Kidney (tissue), 14 donors: ENCODE measurements around the gene AADACL3. TPM values are rescaled to one million over a fixed set of nuclear protein-coding genes. Genes with fewer than 3 reads are reported as not detected.
"Not testable (repeated sequence)": the region's sequence is repeated elsewhere in the genome, so short reads cannot be mapped to it uniquely, and the experiment has no call there.

Experiments
- DNase-seq, 5 donors: peaks; one replicate each; pipeline ENCODE4 v3.0.0-alpha.2; 2013 to 2020
- FAIRE-seq: peaks from 2 replicates; lab custom pipeline; 2012; peaks lifted over from hg19 to GRCh38; lab: Jason Lieb, UNC
- H3K27ac ChIP-seq, 2 donors: one replicate each; pipeline ENCODE4 v1.7.0; 2013; ENCODE audit warnings: low read depth in 2 of 2, low read length in 2 of 2, inconsistent platforms in 1 of 2
- H3K27me3 ChIP-seq: one replicate; pipeline ENCODE4 v1.7.1; 2013; ENCODE audit warnings: low read length, inconsistent platforms; ENCODE audit not compliant: control insufficient read depth, insufficient read depth
- H3K36me3 ChIP-seq, 3 donors: one replicate each; pipeline versions ENCODE4 v1.7.0 to v1.7.1; 2013; ENCODE audit warnings: low read length in 3 of 3, control low read depth in 1 of 3, inconsistent platforms in 1 of 3; ENCODE audit not compliant: insufficient read depth in 3 of 3, control insufficient read depth in 2 of 3
- H3K4me1 ChIP-seq, 3 donors: one replicate each; pipeline versions ENCODE4 v1.7.0 to v1.7.1; 2013; ENCODE audit warnings: low read length in 3 of 3, inconsistent platforms in 1 of 3, low read depth in 1 of 3; ENCODE audit not compliant: control insufficient read depth in 2 of 3, insufficient read depth in 2 of 3
- H3K4me3 ChIP-seq, 3 donors: one replicate each; pipeline versions ENCODE4 v1.7.0 to v1.8.1; 2013; ENCODE audit warnings: low read length in 3 of 3, control low read depth in 1 of 3, inconsistent platforms in 1 of 3
- H3K9ac ChIP-seq, 3 donors: one replicate each; pipeline versions ENCODE4 v1.7.0 to v1.7.1; 2013; ENCODE audit warnings: low read length in 3 of 3, control low read depth in 1 of 3, inconsistent platforms in 1 of 3
- H3K9me3 ChIP-seq, 3 donors: one replicate each; pipeline versions ENCODE4 v1.7.0 to v1.7.1; 2013; ENCODE audit warnings: low read length in 3 of 3, control low read depth in 1 of 3, inconsistent platforms in 1 of 3; ENCODE audit not compliant: control insufficient read depth in 2 of 3, insufficient read depth in 1 of 3
- CTCF ChIP-seq: IDR thresholded peaks from 3 replicates; pipeline ENCODE4 v1.5.1; 2012; ENCODE audit warnings: mild to moderate bottlenecking, moderate library complexity, borderline replicate concordance; ENCODE audit not compliant: insufficient read depth; ENCODE audit errors: extremely low read depth
- intact Hi-C: fragments of 100-400 bp; cut with DNase I; formaldehyde crosslinking; loops from one replicate; pipeline ENCODE4 v1.11.1; 2022
- polyA plus RNA-seq: library from polyadenylated mRNA; stranded (reverse); fragments of 350-450 nt; fragmentation: Illumina TruSeq; extraction: RNeasy Lipid Tissue Mini Kit (QIAGEN cat#74804); gene quantifications from one replicate; pipeline ENCODE4 v1.2.3, GENCODE V29; 2014; ENCODE audit warnings: low read depth, low replicate concordance; ENCODE audit not compliant: insufficient read depth
- total RNA-seq: library from RNA; stranded (reverse); fragmentation: NEBNext Ultra II Directional; extraction: Animal tissue kit (Norgen Biotek cat#: 25700); gene quantifications from one replicate; pipeline ENCODE4 v1.2.1, GENCODE V29; 2021
- donor health status: control.
- donor health status: control.
- donor health status: control.
- donor health status: control.
- donor health status: control.
- donor health status: DM: yes; HTN: yes; CAD: no.
- donor health status: Normal renal cell carcinoma (clear cell type).

AADACL3 gene
- total and polyA plus RNA-seq, 2 donors from 2014 or later, result not detected

GRCh38 chr1:12717301-12717838 lies 1.5 kb downstream of the AADACL3 start:
- Histone ChIP-seq H3K4me1 (no peaks in the 10 kb centered on the region), H3K27me3 (no peaks in the 10 kb centered on the region), H3K4me3 (no peak overlapping the region), H3K9me3 (no peaks in the 10 kb centered on the region), H3K36me3 (no peaks in the 10 kb centered on the region), H3K27ac (no peak overlapping the region), H3K9ac (no peak overlapping the region)
- no peak for FAIRE-seq
- intact Hi-C loops, result no loop called here
- DNase-seq, result no peak
- TF ChIP-seq CTCF, result no peak

DNA sequence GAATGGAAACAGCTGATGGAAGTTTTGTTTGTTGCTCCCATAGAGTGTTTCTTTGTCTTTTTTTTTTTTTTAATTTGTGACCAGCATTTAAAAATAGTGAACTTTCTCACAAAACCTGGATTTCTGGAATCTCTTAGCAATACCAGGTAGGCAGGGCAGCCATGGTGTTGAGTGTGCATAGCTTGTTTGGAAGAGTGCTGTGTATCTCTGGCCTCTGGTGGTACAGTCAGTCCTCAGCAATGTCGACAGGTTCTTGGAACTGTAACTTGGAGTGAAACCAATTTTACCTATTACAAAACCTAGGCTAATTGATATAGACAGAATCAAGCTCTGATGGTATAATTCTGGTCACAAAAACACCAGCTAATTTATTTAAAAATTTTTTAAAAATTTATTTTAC lies 6.7 kb downstream of the AADACL3 start:
- FAIRE-seq (no peak), DNase-seq (no peak)
- intact Hi-C loops, result no loop called here
- Histone ChIP-seq H3K4me3 (no peak overlapping the region), H3K9ac (no peak overlapping the region), H3K9me3 (no peaks in the 10 kb centered on the region), H3K27ac (no peak overlapping the region), H3K27me3 (no peaks in the 10 kb centered on the region), H3K4me1 (no peaks in the 10 kb centered on the region), H3K36me3 (no peaks in the 10 kb centered on the region)
- no peak for TF ChIP-seq CTCF

GRCh38 chr1:12728391-12728790 lies 12.5 kb downstream of the AADACL3 start:
- FAIRE-seq (no peak), DNase-seq (no peak)
- intact Hi-C loops, result no loop called here
- no peak for TF ChIP-seq CTCF
- H3K4me1 ChIP-seq, result no peaks in the 10 kb centered on the region
- H3K27me3 ChIP-seq, result no peaks in the 10 kb centered on the region
- no peak overlapping the region for H3K4me3 ChIP-seq
- H3K27ac ChIP-seq, result no peak overlapping the region
- no peak overlapping the region for H3K9ac ChIP-seq
- no peaks in the 10 kb centered on the region for H3K36me3 ChIP-seq
- H3K9me3 ChIP-seq, result peaks cover 0 to 6% (median 2%) of the 10 kb centered on the region in 3 donors

DNA sequence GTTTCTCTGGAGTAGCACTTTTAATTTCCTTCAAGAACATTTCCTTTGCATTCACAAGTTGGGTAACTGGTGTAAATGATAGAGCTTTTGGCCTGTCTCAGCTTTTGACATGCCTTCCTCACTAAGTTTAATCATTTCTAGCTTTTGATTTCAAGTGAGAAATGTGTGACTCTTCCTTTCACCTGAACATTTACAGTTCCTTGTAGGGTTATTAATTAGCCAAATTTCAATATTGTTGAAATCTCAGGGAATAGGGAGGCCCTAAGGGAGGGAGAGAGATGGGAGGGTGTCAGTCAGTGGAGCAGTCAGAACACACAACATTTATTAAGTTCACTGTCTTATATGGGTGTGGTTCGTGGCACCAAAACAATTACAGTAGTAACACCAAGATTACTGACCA lies 14.2 kb downstream of the AADACL3 start:
- Histone ChIP-seq H3K27ac (no peak overlapping the region), H3K36me3 (no peaks in the 10 kb centered on the region), H3K9me3 (peaks cover 0 to 6% (median 2%) of the 10 kb centered on the region in 3 donors), H3K9ac (no peak overlapping the region), H3K4me3 (no peak overlapping the region), H3K27me3 (no peaks in the 10 kb centered on the region), H3K4me1 (no peaks in the 10 kb centered on the region)
- intact Hi-C loops, result no loop called here
- TF ChIP-seq CTCF, result no peak
- FAIRE-seq, result no peak
- no peak for DNase-seq

- H3K9ac ChIP-seq, FAIRE-seq, H3K36me3 ChIP-seq, H3K27me3 ChIP-seq, H3K9me3 ChIP-seq, intact Hi-C loops, H3K4me1 ChIP-seq, H3K4me3 ChIP-seq, H3K27ac ChIP-seq, DNase-seq: not testable (repeated sequence)
Measured at GRCh38 chr1:12731084-12731483, 15.2 kb downstream of the AADACL3 start.
